Measurements from ENCODE around the gene TEX35.

- TF ChIP-seq POLR2A (IDR thresholded peaks at IDR 0.05; ENCODE audit: extremely low read depth, insufficient read length) = no peak
- no peak for TF ChIP-seq CTCF (IDR thresholded peaks at IDR 0.05; ENCODE audit: low read depth, low read length)
- no peak for TF ChIP-seq MYC (IDR thresholded peaks at IDR 0.05; ENCODE audit: low read depth, low read length)
Measured at GRCh38 chr1:178518894-178519293, 6.0 kb downstream of the TEX35 start.
